22Rv1 (cell line): Measurements from ENCODE around the gene KPNA4.
"Not testable (repeated sequence)": the region's sequence is repeated elsewhere in the genome, so short reads cannot be mapped to it uniquely, and the experiment has no call there.

Experiments used
- H3K27ac ChIP-seq: fragments of 450-650 bp; 2 replicates; pipeline ENCODE4 v1.5.1; 2017
- CTCF ChIP-seq: fragments of 450-650 bp; IDR thresholded peaks from 2 replicates; pipeline ENCODE4 v1.5.1; 2017; ENCODE audit warnings: mild to moderate bottlenecking
- ZFX ChIP-seq: fragments of 450-650 bp; IDR thresholded peaks from 2 replicates; pipeline ENCODE4 v1.6.1; 2017; ENCODE audit warnings: antibody characterized with exemption, borderline replicate concordance

The KPNA4 gene

GRCh38 chr3:160464321-160464720, 101.0 kb downstream of the KPNA4 start:
- TF ChIP-seq CTCF (no peak), ZFX (no peak)
- no peak overlapping the region for H3K27ac ChIP-seq

GRCh38 chr3:160460033-160460432, 105.3 kb downstream of the KPNA4 start:
- TF ChIP-seq CTCF (no peak), ZFX (no peak)
- no peak overlapping the region for H3K27ac ChIP-seq

- TF ChIP-seq CTCF (no peak), ZFX (no peak)
- no peak overlapping the region for H3K27ac ChIP-seq
These were observed 105.9 kb downstream of the KPNA4 start for GRCh38 chr3:160459450-160459970.

GRCh38 chr3:160458151-160458550, 107.2 kb downstream of the KPNA4 start:
- H3K27ac ChIP-seq: no peak overlapping the region
- TF ChIP-seq ZFX (no peak), CTCF (no peak)

GRCh38 chr3:160455846-160456245, 109.5 kb downstream of the KPNA4 start:
- H3K27ac ChIP-seq: no peak overlapping the region
- TF ChIP-seq ZFX: no peak

GRCh38 chr3:160454995-160455394, 110.4 kb downstream of the KPNA4 start:
- H3K27ac ChIP-seq: no peak overlapping the region
- no peak for TF ChIP-seq ZFX

- not testable (repeated sequence) for H3K27ac ChIP-seq
These were observed 113.1 kb downstream of the KPNA4 start for GRCh38 chr3:160452251-160452650.

GRCh38 chr3:160451602-160452001, 113.8 kb downstream of the KPNA4 start:
- H3K27ac ChIP-seq: no peak overlapping the region
- no peak for TF ChIP-seq CTCF
- no peak for TF ChIP-seq ZFX

GRCh38 chr3:160450846-160451245, 114.5 kb downstream of the KPNA4 start:
- H3K27ac ChIP-seq: peak overlapping the region; percentile 99
- no peak for TF ChIP-seq ZFX
- TF ChIP-seq CTCF: no peak
